Hindlimb muscle (tissue), 1 donor: ENCODE data around the gene LYPD1. TPM values are rescaled to one million over a fixed set of nuclear protein-coding genes. Genes with fewer than 3 reads are reported as not detected.

ENCODE experiments used
- DNase-seq: peaks from one replicate; pipeline ENCODE4 v3.0.0-alpha.2; 2013
- polyA plus RNA-seq: library from polyadenylated mRNA; unstranded; fragments of 120-200 nt; gene quantifications from one replicate; pipeline ENCODE4 v1.2.1, GENCODE V29; 2013; ENCODE audit not compliant: insufficient read length

The LYPD1 gene
- polyA plus RNA-seq, 1 donor: 3.3 TPM

- no peak for DNase-seq
Measured at GRCh38 chr2:132668189-132668823, 1.7 kb downstream of the LYPD1 start.

GRCh38 chr2:132667706-132668105, 2.3 kb downstream of the LYPD1 start:
- DNase-seq: no peak

GRCh38 chr2:132665401-132666140, 4.4 kb downstream of the LYPD1 start:
- DNase-seq: no peak

DNA sequence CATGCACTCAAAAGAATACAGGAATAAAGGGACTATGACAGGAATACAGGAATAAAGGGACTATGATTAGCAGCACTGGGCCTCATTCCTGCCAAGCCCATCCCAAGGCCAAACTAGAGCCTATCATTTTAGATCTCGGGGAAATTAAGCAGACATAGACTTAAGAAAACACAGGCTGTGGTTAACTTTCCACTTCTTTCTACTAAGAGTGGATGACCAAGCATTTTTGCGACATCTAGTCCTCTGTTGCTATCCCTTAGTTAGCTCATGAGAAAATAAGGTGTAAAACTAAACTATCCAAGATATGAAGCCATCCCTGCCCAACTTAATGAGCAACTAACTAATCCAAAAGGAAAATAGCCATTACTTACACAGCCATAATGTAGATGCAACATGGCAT, 5.9 kb downstream of the LYPD1 start:
- no peak for DNase-seq

DNA sequence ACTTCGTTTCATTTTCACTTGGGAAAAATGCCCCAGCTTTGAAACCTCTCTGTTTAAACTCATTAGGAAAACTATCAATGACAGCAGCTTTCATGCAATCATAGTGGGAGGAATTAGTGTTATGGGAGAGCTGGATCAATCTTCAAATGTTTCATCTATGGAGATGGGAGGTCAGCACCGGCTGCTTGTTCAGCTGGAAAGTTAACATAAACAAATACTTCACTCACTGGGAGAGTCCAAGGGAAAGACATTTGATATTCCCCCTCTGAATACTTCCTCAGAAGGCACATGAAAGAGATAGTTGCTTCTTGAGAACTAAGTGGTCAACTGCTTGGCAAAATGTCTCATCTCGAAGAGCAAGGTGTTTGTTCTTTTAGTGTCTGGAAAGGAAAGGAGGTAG, 7.3 kb downstream of the LYPD1 start:
- no peak for DNase-seq

GRCh38 chr2:132659331-132659730, 10.7 kb downstream of the LYPD1 start:
- DNase-seq: no peak

- peak; percentile 63 for DNase-seq
Measured at GRCh38 chr2:132656266-132656975, 13.6 kb downstream of the LYPD1 start.

DNA sequence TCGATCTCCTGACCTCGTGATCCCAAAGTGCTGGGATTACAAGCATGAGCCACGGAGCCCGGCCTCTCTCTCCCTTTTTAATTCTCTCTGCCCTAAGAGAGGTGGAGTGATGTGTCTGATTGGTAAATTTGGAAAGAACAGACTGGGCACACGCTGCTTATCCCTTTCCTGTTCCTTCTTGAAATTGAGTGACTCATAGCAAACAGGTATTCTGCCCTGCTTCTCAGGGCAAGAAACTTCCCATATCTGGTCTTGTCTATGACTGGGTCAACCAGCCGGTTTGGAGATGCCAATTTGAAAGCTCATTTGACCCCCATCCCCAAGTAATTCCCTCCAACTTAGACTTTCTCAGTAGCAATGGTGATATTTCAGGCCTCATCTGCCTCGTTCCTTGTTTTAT, 15.0 kb downstream of the LYPD1 start:
- DNase-seq: no peak

DNA sequence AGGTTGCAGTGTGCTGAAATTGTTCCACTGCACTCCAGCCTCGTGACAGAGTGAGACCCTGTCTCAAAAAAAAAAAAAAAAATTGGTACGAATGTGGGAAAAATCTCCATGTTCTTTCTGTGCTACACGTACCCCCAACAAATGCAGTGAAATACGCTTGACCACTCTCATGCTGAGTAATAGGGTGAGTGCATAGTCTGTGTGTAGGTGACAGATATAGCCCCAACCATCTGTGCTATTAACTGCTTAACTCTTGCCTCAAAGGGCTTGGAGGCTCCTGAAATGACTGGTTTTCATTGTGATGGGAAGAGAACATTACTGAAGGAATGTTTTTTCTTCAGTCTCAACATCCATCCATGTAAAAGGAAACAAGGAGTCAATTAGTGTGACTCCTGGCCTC, 15.7 kb downstream of the LYPD1 start:
- no peak for DNase-seq

GRCh38 chr2:132652474-132652873, 17.5 kb downstream of the LYPD1 start:
- DNase-seq: no peak

DNA sequence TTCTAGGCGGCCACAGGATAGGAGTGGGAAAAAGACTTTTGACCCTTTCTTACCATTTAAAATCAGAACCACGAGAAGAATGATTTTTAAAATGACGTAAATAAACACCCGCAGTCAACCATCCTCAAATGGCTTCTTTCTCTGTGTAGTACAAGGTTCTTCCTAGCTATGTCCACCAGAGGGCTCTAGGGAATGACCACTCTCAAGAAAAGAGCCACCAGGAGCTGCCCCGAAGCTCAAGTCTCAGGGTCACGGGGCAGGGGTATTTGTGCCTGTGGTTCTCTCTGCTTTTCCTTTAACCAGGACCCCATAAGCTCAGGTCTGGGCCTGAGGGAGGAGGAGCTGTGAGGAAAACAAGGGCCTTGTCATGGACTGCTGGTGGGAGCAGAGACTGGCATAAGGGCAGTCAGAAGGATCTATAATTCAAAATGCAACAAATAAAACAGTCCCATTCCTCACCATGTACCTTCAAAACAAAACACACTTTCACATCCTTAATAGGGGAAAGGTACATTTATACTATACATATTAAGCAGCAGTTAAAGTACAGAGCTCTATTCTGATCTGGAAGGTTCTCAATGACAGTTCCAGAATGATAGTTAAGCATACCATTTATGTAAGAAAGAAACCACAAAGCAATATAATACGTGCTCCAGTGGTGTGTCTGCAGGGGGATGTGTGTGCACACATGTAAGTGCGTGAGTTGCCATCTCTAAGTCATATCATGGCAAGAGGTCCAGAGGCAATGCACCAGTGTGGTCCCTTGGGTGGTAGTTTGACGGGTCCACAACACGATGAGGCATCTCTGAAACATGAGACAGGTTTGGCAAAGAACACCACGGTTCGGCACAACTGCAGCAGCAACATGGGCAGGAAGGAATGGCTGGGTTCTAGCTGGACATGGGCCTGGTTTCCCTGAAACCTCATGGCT, 18.6 kb downstream of the LYPD1 start:
- DNase-seq: no peak

DNA sequence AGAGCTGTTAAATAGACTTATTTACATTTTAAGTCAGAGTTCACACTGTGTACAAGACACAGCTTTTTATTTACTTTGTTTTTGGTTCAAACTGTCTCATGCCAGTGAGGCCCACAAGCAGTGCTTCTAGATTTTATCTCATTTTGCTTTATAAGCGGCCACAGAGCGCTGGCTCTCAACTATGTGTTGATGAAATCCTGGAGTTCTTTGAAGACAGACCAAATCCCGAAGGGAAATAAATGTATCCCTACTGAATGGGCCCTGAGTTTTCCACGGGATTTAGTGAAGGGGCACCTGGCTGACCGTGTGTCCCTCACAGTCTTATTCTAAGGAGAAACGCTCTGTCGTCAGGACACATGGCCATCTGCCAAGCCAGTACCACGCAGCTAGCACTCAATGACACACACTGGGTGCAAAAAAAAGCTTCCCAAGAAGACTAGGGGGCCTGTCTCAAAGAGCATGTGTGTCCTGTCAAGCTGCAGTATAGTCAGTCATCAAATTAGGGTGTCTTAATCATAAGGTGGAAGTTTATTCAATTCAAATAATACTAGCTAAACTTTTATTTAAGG, 23.4 kb downstream of the LYPD1 start:
- DNase-seq: no peak

- DNase-seq: no peak
Measured at GRCh38 chr2:132645722-132646539, 24.1 kb downstream of the LYPD1 start.

DNA sequence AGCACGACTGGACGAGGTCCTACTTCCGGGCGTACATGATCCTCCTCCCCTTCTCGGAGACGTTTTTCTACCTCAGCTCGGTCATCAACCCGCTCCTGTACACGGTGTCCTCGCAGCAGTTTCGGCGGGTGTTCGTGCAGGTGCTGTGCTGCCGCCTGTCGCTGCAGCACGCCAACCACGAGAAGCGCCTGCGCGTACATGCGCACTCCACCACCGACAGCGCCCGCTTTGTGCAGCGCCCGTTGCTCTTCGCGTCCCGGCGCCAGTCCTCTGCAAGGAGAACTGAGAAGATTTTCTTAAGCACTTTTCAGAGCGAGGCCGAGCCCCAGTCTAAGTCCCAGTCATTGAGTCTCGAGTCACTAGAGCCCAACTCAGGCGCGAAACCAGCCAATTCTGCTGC, 24.8 kb downstream of the LYPD1 start:
- DNase-seq: no peak

- DNase-seq: no peak
Measured at GRCh38 chr2:132642415-132642814, 27.6 kb downstream of the LYPD1 start.

GRCh38 chr2:132641819-132642218, 28.2 kb downstream of the LYPD1 start:
- no peak for DNase-seq

DNA sequence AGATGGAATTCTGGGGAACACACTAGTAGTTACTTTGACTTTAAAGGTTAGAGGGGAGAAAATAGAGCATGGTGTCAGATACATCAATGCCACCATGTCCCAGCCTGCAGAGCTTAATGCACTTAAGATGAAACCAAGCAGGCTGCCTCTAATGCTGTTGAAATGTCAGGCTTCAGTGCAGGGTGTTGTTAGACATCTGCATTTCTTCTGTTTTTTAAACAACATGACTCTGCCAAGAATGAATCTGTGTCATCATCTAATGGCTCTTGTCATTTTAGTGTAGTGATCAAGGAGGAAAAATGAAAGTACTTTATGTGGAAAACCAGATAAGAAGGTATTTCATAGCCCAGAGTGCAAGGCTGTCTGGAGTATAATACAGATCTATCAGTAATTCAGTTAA, 29.9 kb downstream of the LYPD1 start:
- no peak for DNase-seq

- no peak for DNase-seq
Measured at GRCh38 chr2:132638313-132639040, 31.5 kb downstream of the LYPD1 start.

DNA sequence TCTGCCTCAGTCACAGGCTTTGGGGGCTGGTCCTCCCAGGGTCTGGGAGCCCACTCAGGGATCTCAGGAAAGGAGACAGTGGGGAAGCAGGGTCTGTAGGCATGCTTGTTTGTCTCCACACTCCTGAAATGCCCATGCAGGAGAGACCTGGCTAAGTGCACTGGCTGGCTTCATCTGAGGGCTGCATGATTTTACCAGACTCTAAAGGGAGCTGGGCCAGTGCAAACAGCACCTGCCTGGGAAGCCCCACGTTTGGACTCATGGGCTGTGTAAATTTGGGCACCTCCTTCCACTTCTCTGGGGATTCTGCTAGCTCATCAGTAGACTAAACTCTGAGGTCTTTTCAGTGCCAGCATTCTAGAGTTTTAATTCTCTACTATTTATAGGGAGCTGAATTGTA, 33.7 kb downstream of the LYPD1 start:
- DNase-seq: no peak

DNA sequence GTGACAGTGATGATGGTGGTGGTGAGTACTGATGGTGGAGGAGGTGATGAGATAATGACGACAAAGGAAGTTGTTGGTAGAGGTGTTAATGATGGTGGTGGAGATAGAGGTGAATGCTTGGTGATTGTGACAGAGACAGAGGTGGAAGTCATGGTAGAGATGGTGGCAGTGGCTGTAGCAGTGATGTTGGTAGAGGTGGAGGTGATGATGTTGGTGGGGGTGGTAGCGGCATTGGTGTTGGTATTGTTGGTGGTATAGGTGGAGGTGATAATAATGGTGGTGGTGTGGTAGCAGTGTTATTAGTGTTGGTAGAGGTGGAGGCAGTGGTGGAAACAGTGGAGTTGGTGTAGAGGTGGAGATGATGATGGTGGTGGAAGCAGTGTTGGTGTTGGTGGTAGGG, 36.4 kb downstream of the LYPD1 start:
- DNase-seq: no peak
